ENCODE results near the gene ATP5F1D. TPM values are rescaled to one million over a fixed set of nuclear protein-coding genes. Genes with fewer than 3 reads are reported as not detected.

Gene ATP5F1D
- total and polyA plus RNA-seq, 2 of the 13 experiments (the other 11 are each of a cell fraction or from before 2014, with no cell fraction given), result 39.4 to 78.7 TPM

GRCh38 chr19:1264801-1265614 is 23.5 kb downstream of the ATP5F1D start (continued):
- TF ChIP-seq SMARCE1 (IDR thresholded peaks at IDR 0.05; ENCODE audit: borderline replicate concordance), result no peak
- TF ChIP-seq ZNF329 (CRISPR knock-in tag; IDR thresholded peaks at IDR 0.05; ENCODE audit: low read depth), result no peak
- no peak for TF ChIP-seq PHF5A (CRISPR knock-in tag; IDR thresholded peaks at IDR 0.05; ENCODE audit: low read depth, unreplicated experiment)
- TF ChIP-seq ZNF275 (CRISPR knock-in tag; IDR thresholded peaks at IDR 0.05; ENCODE audit: borderline replicate concordance), result no peak
- TF ChIP-seq ZNF749 (CRISPR knock-in tag; IDR thresholded peaks at IDR 0.05; ENCODE audit: borderline replicate concordance), result no peak
- TF ChIP-seq SAP130 (CRISPR knock-in tag; IDR thresholded peaks at IDR 0.05; ENCODE audit: low read depth), result peak; percentile 92
- peak; percentile 28; the same call in 1 of the 2 replicates for TF ChIP-seq HOMEZ (CRISPR knock-in tag; IDR thresholded peaks at IDR 0.05; ENCODE audit: low read depth)
- no peak for TF ChIP-seq MIER2 (CRISPR knock-in tag; IDR thresholded peaks at IDR 0.05)
- peak; percentile 83 for TF ChIP-seq SALL1 (CRISPR knock-in tag; IDR thresholded peaks at IDR 0.05)
- no peak for TF ChIP-seq SP2 (CRISPR knock-in tag; IDR thresholded peaks at IDR 0.05)
- no peak for TF ChIP-seq ZXDC (CRISPR knock-in tag; IDR thresholded peaks at IDR 0.05)
- TF ChIP-seq ARHGAP35 (CRISPR knock-in tag; IDR thresholded peaks at IDR 0.05; ENCODE audit: borderline replicate concordance), result 0 out of 2 replicates have a peak, but pooled peaks have one; percentile 54
- TF ChIP-seq GTF3A (CRISPR knock-in tag; conservative IDR thresholded peaks at IDR 0.05), result no peak
- TF ChIP-seq MZF1 (CRISPR knock-in tag; IDR thresholded peaks at IDR 0.05; ENCODE audit: borderline replicate concordance), result no peak
- TF ChIP-seq CENPBD1 (CRISPR knock-in tag; IDR thresholded peaks at IDR 0.05; ENCODE audit: borderline replicate concordance, low read depth), result no peak
- peak; percentile 99 for TF ChIP-seq JUN (CRISPR knock-in tag; IDR thresholded peaks at IDR 0.05)
- TF ChIP-seq ZNF766 (CRISPR knock-in tag; IDR thresholded peaks at IDR 0.05; ENCODE audit: borderline replicate concordance), result no peak
- peak; percentile 59; the same call in 1 of the 2 replicates for TF ChIP-seq HMG20B (CRISPR knock-in tag; conservative IDR thresholded peaks at IDR 0.05)
- TF ChIP-seq JDP2 (CRISPR knock-in tag; IDR thresholded peaks at IDR 0.05; ENCODE audit: borderline replicate concordance), result no peak
- peak; percentile 69 for TF ChIP-seq THAP11 (CRISPR knock-in tag; IDR thresholded peaks at IDR 0.05)
- TF ChIP-seq ZNF605 (CRISPR knock-in tag; IDR thresholded peaks at IDR 0.05), result no peak
- no peak for TF ChIP-seq RCOR2 (CRISPR knock-in tag; IDR thresholded peaks at IDR 0.05)
- TF ChIP-seq NFE2L1 (CRISPR knock-in tag; IDR thresholded peaks at IDR 0.05; ENCODE audit: borderline replicate concordance), result 0 out of 2 replicates have a peak, but pooled peaks have one; percentile 56
- TF ChIP-seq ZNF263 (CRISPR knock-in tag; IDR thresholded peaks at IDR 0.05), result no peak; the same call in 1 of the 2 replicates

Data from HepG2 (cell line).